HT1080 (cell line): ENCODE measurements around the gene BAIAP2L1. TPM values are rescaled to one million over a fixed set of nuclear protein-coding genes. Genes with fewer than 3 reads are reported as not detected.
"Not testable (repeated sequence)": the region's sequence is repeated elsewhere in the genome, so short reads cannot be mapped to it uniquely, and the experiment has no call there.

Experiments
- DNase-seq: peaks from one replicate; pipeline ENCODE4 v3.0.0-alpha.2; 2015; ENCODE audit warnings: low read depth
- total RNA-seq: library from RNA; depleted of rRNA; stranded (reverse); fragments of >200 nt; shearing (Covaris generic); gene quantifications from 2 replicates; pipeline ENCODE4 v1.2.3, GENCODE V29; 2014

BAIAP2L1 gene
- total RNA-seq, 1 experiment from 2014 or later, result 11.1 TPM

- DNase-seq, result no peak
Measured at GRCh38 chr7:98323597-98324322, 77.1 kb downstream of the BAIAP2L1 start.

GRCh38 chr7:98322331-98323270 lies 78.3 kb downstream of the BAIAP2L1 start:
- no peak for DNase-seq

DNA sequence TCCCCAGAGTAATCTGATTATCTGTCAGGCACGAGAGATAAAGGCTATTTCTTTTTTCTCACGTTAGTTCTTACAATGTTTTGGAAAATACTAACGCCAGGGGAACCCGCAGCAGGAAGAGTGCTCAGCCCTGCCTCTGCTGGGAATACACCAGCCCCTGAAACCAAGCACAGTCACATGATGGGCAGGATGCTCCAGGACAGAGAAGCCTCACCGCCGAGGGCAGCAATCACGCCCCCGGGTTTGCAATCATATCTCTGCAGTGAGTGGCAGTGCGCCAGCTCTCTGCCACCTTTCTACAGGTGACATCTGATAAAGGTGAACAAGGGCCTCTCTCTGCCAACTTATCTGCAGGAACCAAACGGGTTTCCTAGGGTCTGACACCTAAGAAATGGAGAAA lies 79.6 kb downstream of the BAIAP2L1 start:
- DNase-seq, result no peak

- DNase-seq, result no peak
Measured at GRCh38 chr7:98319176-98319575, 81.7 kb downstream of the BAIAP2L1 start.

DNA sequence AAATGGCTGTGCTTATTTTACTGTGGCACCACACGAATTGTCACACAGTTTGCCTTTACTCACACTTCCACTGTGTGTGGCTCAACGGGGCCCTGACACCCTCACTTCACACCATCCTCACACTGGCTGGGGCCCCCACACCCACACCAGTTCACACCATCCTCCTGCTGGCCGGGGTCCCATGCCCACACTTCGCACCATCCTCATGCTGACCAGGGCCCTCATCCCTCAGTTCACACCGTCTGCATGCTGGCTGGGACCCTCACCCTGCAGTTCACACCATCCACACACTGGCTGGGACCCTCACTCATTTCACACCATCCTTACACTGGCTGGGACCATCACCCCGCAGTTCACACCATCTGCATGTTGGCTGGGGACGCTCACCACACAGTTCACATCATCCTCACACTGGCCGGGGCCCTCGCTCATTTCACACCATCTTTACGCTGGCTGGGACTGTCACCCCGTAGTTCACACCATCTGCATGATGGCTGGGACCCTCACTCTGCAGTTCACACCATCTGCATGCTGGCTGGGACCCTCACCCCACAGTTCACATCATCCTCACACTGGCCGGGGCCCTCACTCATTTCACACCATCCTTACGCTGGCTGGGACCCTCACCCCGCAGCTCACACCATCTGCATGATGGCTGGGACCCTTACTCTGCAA lies 83.4 kb downstream of the BAIAP2L1 start:
- DNase-seq, result no peak

- not testable (repeated sequence) for DNase-seq
Measured at GRCh38 chr7:98315994-98316527, 84.8 kb downstream of the BAIAP2L1 start.

GRCh38 chr7:98315318-98315993 lies 85.4 kb downstream of the BAIAP2L1 start:
- DNase-seq, result no peak

GRCh38 chr7:98314469-98314868 lies 86.4 kb downstream of the BAIAP2L1 start:
- DNase-seq, result no peak

DNA sequence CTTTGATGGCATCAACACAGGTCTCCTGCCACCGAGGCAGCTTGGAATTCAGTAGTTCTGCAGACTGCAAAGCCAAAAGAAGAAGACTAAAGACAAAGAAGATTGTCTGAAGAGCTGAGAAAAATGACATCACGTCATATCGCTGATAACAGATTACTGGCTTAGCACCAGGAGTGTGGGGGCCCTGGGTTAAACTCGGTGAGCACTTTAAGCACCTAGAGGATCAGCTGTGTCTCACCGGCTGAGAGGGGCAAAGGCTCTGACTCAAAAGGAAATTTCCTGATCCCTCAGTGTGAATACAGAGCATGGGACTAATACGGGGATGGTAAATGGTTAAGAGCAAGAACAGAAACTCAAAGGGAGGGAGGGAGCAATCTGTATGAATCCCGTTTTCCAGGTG lies 88.7 kb downstream of the BAIAP2L1 start:
- no peak for DNase-seq

DNA sequence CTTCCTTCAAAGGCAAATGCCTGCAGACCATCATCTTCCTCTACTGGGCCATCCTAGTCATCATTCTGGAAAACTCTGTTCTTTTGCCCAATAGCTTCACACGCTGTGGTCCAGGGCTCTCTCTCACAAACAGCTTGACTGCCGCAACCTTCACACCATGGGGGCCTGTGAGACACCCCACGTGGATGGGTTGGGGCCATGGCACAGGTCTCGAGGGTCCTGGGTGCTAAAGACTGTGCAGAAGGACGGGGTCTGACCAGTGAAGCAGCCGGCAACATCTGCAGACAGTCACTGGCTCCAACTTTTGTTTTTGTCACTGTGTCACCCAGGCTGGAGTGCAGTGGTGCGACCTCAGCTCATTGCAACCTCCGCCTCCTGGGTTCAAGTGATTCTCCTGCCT lies 91.3 kb downstream of the BAIAP2L1 start:
- no peak for DNase-seq

GRCh38 chr7:98307971-98308466 lies 92.9 kb downstream of the BAIAP2L1 start:
- no peak for DNase-seq

DNA sequence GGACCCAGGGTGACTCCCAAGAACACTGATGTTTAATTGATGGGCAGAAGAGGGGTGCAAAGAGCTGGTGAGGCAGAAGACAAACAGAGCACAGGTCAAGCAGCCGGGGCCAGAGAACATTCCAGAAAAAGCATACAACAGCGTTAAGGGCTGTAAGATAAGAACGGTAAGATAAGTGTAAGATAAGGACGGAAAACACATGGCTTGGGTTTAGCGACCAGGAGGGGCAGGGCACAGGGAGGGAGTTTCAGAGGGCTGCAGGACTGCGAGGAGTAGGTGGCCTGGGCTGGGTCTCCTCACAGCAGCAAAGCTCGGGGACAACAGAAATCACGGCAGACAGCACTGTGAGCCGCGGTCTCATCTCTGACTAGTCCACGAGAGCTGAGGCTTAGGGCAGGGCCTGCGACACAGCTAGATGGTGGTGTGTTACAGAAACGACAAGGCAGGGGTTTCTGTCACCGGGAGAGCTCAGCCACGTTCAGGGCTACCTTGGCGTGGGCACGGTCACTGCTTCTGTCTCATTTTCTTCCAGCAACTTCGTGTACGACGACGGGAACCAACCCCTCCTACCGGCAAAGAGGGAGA lies 94.8 kb downstream of the BAIAP2L1 start:
- no peak for DNase-seq

DNA sequence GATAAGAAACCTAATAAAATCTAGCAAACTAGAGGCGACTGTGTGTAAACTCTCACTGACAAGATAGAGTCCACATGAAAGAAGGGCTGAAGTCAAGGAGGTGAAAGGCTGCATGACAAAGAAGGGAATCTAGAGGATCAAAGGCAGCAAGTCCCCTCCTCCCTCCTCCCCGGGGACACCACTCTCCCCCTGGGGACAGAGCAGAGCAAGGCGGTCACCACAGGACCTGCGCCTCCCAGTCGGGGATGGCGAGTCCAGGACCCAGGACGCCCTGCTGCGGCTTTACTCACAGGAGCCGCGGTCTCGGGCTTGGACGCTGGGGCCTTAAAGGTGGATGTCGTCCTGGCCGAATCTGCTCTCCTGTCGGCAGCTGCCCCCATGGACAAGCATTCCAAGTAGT lies 97.0 kb downstream of the BAIAP2L1 start:
- DNase-seq, result no peak

DNA sequence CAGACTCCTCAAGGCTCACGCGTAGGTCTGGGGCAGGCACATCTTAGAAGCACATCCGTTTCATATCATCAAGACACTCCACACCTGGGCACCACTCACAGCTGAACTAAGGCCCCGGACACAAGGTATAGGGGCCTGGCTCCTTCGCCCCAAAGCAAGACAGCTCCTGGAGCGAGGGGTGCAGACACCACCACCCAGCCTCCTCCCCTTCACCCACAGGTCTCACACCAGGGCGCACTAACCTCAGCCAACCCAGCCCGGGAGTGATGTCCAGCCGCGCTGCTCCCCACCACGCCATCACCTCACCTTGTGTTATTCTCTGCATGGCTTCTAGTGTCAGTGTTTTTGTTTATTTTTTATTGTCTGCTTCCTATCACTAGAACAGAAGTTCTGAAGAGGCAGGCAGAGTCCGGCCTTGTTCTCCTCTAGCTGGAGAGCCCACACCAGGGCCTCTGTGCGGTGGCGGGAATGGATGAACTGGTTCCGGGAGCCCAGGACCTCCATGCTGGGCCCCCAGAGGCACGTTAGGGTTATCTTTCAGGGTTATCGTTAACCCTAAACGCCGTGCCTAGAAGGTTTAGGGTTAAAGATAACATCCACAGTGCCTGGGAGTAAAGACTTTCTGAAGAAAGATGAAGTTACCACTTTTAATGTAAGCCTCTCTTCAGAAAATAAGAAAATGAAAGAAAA lies 97.6 kb downstream of the BAIAP2L1 start:
- no peak for DNase-seq

DNA sequence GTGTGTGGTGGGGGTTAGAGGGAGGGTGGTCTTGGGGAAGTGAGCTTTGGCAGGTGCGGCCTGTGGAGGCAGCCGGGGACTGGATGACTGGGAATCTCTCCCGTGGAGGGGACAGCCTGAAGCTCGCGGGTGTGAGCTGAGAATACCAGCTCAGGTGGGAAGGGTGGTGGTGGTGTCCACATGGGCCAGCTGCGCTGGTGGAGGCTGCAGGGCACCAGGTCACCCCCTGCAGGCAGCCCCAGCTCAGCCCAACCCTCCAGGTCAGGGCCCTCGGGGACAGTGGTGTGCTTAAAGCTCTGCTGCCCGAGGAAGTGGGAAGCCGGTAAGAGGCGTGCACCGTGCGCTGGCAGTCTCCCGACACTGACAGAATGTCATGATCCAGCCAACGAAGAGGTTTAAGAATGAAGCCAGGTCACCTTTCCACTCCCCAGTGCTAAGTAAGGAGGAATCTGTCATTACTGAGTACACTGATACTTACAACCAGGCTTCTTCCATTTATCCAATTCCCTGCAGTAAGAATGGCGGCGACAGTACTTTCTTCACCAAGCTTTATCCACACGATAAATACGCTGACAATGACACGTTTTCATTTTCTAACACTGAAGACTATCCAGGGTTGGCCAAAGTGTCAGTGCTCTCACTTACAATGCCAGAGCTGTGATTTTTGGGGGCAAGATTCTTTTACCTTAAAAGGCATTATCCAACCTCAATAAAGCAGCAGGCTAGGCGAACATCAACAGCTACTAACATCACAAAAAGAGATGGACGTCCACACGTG lies 99.0 kb downstream of the BAIAP2L1 start:
- DNase-seq, result no peak

DNA sequence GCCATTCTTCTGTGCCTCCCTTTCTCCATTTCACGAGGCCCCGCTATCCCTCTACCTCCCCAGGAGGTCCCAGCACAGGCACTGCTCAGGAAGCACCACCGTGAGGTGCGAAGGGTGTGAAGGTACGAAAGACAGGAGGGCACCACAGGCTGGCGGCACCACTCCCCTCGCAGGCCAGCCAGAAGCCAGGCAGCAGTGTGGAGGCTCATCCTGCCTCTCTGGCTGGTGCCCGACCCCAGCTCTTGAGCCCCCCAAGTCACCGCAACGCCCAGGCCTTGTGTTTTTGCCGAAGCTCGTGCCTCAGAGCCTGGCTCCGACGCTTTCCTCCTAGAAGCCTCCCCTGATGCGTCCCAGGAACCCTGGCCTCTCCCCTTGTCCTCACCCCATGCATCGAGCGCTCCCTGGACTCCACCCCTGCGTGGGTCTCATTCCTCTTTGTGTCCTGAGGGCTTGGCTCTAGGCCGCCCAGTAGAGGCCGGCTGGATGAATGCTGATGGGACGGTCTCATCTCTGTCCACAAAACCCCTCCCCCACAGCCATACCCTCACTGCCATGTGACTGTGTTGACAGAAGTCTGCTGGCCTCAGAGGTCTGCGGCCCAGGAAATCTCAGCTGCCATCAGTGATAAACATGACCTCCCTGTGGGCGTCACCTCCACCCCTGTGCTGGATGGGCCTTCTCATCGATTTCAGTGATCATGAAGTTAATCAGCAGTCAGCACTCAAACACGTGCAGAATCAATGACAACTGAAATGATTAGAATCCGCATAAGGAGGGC lies 100.1 kb downstream of the BAIAP2L1 start:
- no peak for DNase-seq

DNA sequence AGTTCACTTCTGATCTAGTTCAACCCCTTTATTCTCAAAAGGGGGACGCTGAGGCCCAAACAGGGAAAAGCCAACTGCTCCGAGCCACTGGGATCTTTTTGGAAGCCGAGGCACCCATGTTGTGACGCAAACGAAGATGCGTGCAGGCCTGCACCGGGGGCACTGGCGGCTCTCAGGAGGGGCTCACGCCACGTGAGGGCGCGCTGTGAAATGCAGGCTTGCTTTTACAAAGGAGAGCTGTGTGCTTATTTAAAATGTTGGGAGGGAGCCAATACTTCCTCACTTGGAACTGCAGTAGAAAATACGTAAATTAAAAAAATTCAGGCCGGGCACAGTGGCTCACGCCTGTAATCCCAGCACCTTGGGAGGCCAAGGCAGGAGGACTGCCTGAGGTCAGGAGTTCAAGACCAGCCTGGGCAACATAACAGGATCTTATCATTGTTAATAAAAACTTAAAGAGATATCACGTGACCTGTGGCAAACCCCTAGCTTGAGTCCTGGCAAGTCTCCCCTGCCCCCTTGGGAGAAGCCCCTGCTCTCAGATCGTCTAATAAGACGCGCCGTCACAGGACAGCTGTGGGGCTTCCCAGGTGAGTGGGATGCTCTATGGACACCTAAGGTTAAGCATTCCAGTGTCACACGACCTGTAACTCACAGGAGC lies 103.1 kb downstream of the BAIAP2L1 start:
- DNase-seq, result no peak

GRCh38 chr7:98296833-98297232 lies 104.1 kb downstream of the BAIAP2L1 start:
- no peak for DNase-seq
